HG03097 (cell line): ENCODE data around the gene FLNC.

ENCODE experiments used
- ATAC-seq: cut with Tn5 transposase; IDR thresholded peaks from one replicate; pipeline ENCODE4 v1.9.1; 2021; ENCODE audit not compliant: unreplicated experiment, low FRiP score

The FLNC gene

GRCh38 chr7:128842674-128843641 is 12.8 kb downstream of the FLNC start:
- no peak for ATAC-seq

- no peak for ATAC-seq
Observed at GRCh38 chr7:128843938-128844621, 13.9 kb downstream of the FLNC start.

- no peak for ATAC-seq
Observed at GRCh38 chr7:128844777-128845311, 14.6 kb downstream of the FLNC start.

GRCh38 chr7:128845475-128845874 is 15.3 kb downstream of the FLNC start:
- no peak for ATAC-seq

- no peak for ATAC-seq
Observed at GRCh38 chr7:128845987-128846386, 15.8 kb downstream of the FLNC start.

- ATAC-seq, result no peak
Observed at GRCh38 chr7:128846781-128847444, 16.7 kb downstream of the FLNC start.

- ATAC-seq, result no peak
Observed at GRCh38 chr7:128847721-128848211, 17.6 kb downstream of the FLNC start.

GRCh38 chr7:128848289-128849155 is 18.3 kb downstream of the FLNC start:
- no peak for ATAC-seq

GRCh38 chr7:128849156-128849515 is 18.9 kb downstream of the FLNC start:
- ATAC-seq, result no peak

- no peak for ATAC-seq
Observed at GRCh38 chr7:128849804-128850490, 19.7 kb downstream of the FLNC start.

GRCh38 chr7:128852537-128853254 is 22.5 kb downstream of the FLNC start:
- ATAC-seq, result no peak

GRCh38 chr7:128853799-128854198 is 23.6 kb downstream of the FLNC start:
- ATAC-seq, result no peak

- ATAC-seq, result no peak
Observed at GRCh38 chr7:128854396-128854795, 24.2 kb downstream of the FLNC start.

- no peak for ATAC-seq
Observed at GRCh38 chr7:128855559-128855958, 25.4 kb downstream of the FLNC start.

GRCh38 chr7:128856001-128856718 is 26.0 kb downstream of the FLNC start:
- no peak for ATAC-seq

- no peak for ATAC-seq
Observed at GRCh38 chr7:128858380-128859231, 28.4 kb downstream of the FLNC start.
